Fibroblast of peridontal ligament (primary cell): ENCODE data around the gene GPR146.

Experiments used
- DNase-seq: peaks from one replicate; pipeline ENCODE4 v3.0.0-alpha.2; 2010; ENCODE audit errors: extremely low read depth

Gene GPR146

GRCh38 chr7:1076184-1077072 is 32.1 kb downstream of the GPR146 start:
- DNase-seq = no peak

- no peak for DNase-seq
These were observed 34.2 kb downstream of the GPR146 start for GRCh38 chr7:1078519-1078918.

- DNase-seq = no peak
These were observed 34.6 kb downstream of the GPR146 start for GRCh38 chr7:1078985-1079384.

GRCh38 chr7:1079546-1079945 is 35.2 kb downstream of the GPR146 start:
- DNase-seq = no peak

GRCh38 chr7:1080252-1080920 is 36.0 kb downstream of the GPR146 start:
- no peak for DNase-seq

- no peak for DNase-seq
These were observed 36.5 kb downstream of the GPR146 start for GRCh38 chr7:1080921-1081255.

DNA sequence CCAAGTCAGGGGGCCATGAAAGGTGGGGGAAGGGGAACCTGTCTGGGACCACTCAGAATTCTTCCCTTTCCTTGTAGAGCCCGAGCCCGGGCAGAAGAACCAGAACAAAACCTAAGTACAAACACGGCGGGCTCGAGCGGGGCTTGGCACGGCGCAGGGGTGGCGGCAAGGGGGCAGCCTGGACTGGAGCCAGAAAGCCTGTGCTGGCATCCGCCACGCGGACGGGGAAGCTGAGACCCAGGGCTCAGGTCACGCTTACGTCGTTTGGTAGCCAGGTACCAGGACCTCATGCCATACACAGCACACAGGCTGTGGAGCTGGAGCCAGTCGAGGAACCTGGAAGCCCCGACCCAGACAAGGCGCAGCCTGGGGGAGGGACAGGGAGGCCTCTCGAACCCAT is 37.0 kb downstream of the GPR146 start:
- DNase-seq = no peak

DNA sequence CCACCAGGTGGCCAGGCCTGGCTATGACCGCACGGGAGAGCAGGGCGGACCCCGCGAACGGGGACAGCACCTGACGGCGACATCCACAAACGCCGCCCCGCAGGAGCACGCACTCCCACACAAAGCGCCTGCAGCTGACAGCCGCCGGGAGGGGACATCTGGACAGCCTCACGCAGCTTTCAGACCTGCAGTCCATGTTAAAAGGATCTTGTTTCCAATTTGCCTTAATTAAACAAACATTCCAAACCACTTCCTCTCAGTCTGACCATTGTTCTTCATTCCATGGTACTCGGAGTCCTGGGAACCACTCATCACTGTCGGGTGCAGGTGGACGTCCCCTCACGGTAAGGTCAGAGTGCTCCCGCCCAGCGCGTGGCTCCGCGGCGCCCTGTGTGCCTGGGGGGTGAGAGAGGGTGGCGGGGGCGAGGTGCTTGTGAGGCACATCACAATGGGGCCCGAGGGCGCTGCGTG is 37.6 kb downstream of the GPR146 start:
- DNase-seq = no peak

- DNase-seq = no peak
These were observed 39.6 kb downstream of the GPR146 start for GRCh38 chr7:1083729-1084657.

- no peak for DNase-seq
These were observed 40.9 kb downstream of the GPR146 start for GRCh38 chr7:1085266-1085665.

GRCh38 chr7:1085910-1086421 is 41.6 kb downstream of the GPR146 start:
- DNase-seq = peak; percentile 48

GRCh38 chr7:1086588-1087464 is 42.5 kb downstream of the GPR146 start:
- DNase-seq = peak; percentile 55

- peak; percentile 52 for DNase-seq
These were observed 43.1 kb downstream of the GPR146 start for GRCh38 chr7:1087465-1087814.

- peak; percentile 39 for DNase-seq
These were observed 43.9 kb downstream of the GPR146 start, which contains the start of gene GPER1 for GRCh38 chr7:1087952-1088920. Gene GPER1, plus strand, starts transcription at chr7:1088113. Its CDS starts 3,616 bp downstream, at chr7:1091729.

GRCh38 chr7:1090236-1090635 is 45.9 kb downstream of the GPR146 start:
- no peak for DNase-seq

GRCh38 chr7:1090686-1091643 is 46.6 kb downstream of the GPR146 start:
- no peak for DNase-seq

DNA sequence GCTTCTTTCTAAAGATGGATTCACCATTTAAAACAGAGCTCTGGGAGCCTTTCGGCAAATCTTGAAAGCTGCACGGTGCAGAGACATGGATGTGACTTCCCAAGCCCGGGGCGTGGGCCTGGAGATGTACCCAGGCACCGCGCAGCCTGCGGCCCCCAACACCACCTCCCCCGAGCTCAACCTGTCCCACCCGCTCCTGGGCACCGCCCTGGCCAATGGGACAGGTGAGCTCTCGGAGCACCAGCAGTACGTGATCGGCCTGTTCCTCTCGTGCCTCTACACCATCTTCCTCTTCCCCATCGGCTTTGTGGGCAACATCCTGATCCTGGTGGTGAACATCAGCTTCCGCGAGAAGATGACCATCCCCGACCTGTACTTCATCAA is 47.3 kb downstream of the GPR146 start:
- DNase-seq = no peak

GRCh38 chr7:1092161-1092632 is 47.9 kb downstream of the GPR146 start:
- DNase-seq = no peak
